ENCODE results near the gene NPC2.
"Not testable (repeated sequence)": the region's sequence is repeated elsewhere in the genome, so short reads cannot be mapped to it uniquely, and the experiment has no call there.

The NPC2 gene

DNA sequence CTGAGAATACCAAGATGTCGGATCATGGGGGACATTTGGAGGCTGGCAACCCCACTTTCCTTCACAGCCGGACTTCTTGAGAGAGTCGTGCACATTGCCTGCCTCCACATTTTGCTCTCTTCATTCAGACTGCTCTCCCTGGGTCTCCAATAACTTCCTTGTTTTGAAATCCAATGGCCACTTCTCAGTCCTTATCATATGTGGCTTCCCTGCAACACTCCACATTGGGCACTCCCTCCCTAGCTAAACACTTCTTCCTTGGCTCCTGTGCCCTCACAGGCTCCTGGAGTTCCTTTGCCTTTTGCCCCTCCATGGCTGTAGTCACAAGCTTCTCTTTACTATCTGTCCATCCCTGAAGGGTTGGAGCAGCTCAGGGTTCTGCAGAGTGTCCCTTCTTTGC lies 30.1 kb downstream of the NPC2 start:
- H3K4me3 ChIP-seq (ENCODE audit: low read length), result no peak overlapping the region
- no peak overlapping the region for H3K9ac ChIP-seq (ENCODE audit: low read length)
- H3K4me1 ChIP-seq (ENCODE audit: control insufficient read depth, insufficient read depth, low read length), result peaks cover 5% of the 10 kb centered on the region
- no peak for DNase-seq (ENCODE audit: low read depth)
- H3K27me3 ChIP-seq (replicated peaks; ENCODE audit: control insufficient read depth, insufficient read depth, low read length), result peaks cover 15% of the 10 kb centered on the region
- no peaks in the 10 kb centered on the region for H3K9me3 ChIP-seq (ENCODE audit: control insufficient read depth, low read length)
- H3K36me3 ChIP-seq (ENCODE audit: control insufficient read depth, insufficient read depth, low read length, severe bottlenecking), result no peaks in the 10 kb centered on the region

DNA sequence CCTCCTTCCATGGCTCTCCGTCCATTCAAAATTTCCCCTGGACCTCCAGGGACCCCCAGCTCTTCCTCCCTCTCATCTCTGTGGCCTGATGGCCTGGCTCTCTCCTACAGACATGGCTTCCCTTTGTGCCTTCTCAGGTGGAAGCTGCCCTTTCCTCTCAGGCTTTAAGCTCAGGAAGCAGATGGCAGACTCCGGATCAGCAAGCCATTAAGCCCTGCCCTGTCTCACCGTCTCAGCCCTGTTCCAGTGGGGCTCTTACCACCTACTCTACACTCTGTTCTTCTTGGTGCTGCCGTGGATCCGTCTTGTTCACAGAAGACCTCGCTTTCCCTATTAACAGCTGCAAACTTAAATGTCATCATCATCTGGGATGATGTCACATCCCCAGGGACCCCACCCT lies 33.1 kb downstream of the NPC2 start:
- Histone ChIP-seq H3K36me3 (ENCODE audit: control insufficient read depth, insufficient read depth, low read length, severe bottlenecking) (no peaks in the 10 kb centered on the region), H3K27me3 (replicated peaks; ENCODE audit: control insufficient read depth, insufficient read depth, low read length) (peaks cover 25% of the 10 kb centered on the region), H3K9me3 (ENCODE audit: control insufficient read depth, low read length) (no peaks in the 10 kb centered on the region), H3K4me1 (ENCODE audit: control insufficient read depth, insufficient read depth, low read length) (peaks cover 5% of the 10 kb centered on the region), H3K4me3 (ENCODE audit: low read length) (no peak overlapping the region), H3K9ac (ENCODE audit: low read length) (no peak overlapping the region)
- no peak for DNase-seq (ENCODE audit: low read depth)

DNA sequence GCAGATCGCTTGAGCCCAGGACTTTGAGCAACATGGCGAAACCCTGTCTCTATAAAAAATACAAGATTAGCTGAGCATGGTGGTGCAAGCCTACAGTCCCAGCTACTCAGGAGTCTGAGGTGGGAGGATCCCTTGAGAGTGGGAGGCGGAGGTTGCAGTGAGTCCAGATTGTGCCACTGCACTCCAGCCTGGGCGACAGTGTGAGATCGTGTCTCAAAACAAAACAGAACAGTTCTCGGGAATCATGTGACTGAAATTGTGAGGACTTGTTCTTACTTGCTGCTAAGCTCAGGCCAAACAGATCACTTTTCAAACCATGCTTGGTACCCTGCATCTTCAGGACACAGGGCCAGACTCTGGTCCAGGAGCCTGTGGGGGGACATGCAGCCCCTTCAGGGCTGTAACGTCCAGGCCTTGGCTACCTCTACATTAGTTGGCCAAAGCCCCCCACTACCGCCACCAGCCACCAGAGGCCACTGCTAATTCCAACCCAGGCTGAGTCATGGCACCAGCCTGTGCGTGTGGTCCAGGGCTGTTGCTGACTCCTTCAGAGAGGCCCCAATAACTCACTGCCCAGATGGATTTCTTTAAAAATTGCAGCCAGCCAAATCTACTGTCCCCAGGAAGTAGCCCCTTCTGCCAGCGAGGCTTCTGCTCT lies 33.7 kb downstream of the NPC2 start:
- Histone ChIP-seq H3K9ac (ENCODE audit: low read length) (no peak overlapping the region), H3K4me1 (ENCODE audit: control insufficient read depth, insufficient read depth, low read length) (peaks cover 5% of the 10 kb centered on the region), H3K27me3 (replicated peaks; ENCODE audit: control insufficient read depth, insufficient read depth, low read length) (peaks cover 25% of the 10 kb centered on the region), H3K4me3 (ENCODE audit: low read length) (no peak overlapping the region), H3K9me3 (ENCODE audit: control insufficient read depth, low read length) (no peaks in the 10 kb centered on the region), H3K36me3 (ENCODE audit: control insufficient read depth, insufficient read depth, low read length, severe bottlenecking) (no peaks in the 10 kb centered on the region)
- DNase-seq (ENCODE audit: low read depth), result peak; percentile 79

DNA sequence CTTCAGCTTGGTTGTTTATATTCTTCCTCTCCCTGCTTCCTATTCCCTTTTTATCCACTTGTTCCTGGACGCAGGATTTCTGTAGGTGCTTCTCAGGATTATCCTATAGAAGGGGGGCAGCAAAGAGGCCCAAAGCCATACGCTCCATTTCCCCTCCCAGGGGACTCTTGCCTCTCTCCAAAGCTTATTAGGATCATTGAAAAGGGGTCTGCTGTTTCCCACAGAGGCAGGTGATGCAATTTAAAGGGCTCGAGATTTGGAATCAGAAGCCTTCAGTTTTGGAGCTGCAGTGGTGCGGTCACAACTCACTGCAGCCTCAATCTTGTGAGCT lies 35.6 kb downstream of the NPC2 start:
- Histone ChIP-seq H3K4me1 (ENCODE audit: control insufficient read depth, insufficient read depth, low read length) (peaks cover 9% of the 10 kb centered on the region), H3K9ac (ENCODE audit: low read length) (no peak overlapping the region), H3K4me3 (ENCODE audit: low read length) (no peak overlapping the region), H3K36me3 (ENCODE audit: control insufficient read depth, insufficient read depth, low read length, severe bottlenecking) (no peaks in the 10 kb centered on the region), H3K9me3 (ENCODE audit: control insufficient read depth, low read length) (no peaks in the 10 kb centered on the region), H3K27me3 (replicated peaks; ENCODE audit: control insufficient read depth, insufficient read depth, low read length) (peaks cover 11% of the 10 kb centered on the region)
- no peak for DNase-seq (ENCODE audit: low read depth)

DNA sequence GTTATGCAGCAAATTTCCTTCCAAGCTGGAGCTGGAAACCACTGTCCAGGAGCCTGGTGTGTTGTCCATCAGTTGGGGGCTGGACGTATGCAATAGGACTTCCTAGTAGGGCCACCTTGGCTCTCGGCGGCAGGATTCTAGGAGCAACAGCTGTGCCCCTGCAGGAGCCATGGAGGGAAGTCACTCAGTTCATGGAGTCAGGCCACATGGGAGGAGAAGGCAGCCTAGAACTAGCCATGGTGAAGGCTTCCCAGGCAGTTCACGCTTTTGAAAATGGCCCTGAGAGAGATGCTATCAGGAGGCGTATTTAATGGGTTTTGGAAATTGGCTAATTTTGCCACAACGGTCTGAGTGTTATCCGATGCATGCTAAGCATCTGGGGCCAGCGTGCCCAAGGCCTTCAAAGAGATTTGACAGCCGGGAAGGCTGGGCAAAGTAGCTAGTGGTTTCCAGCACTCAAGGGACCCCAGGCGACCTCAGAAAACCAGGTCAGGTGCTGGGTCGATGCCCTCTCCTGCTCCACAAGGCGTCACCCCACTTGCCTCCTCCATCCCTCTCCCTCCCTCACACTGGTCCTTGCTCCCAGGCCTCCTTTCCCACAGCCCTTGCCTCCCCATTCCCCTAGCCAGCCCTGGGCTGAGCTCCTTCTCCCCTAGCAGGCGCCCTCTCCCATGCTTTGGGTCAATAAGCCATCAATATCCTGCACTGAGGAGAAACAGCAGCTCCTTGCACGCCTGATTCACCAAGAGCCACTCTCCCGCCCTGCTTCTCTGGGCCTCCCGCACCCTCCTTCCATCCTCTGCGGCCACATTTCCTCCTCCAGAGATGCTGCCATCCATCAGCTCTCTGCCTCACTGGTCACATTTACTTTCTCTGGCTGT lies 36.2 kb downstream of the NPC2 start:
- Histone ChIP-seq H3K27me3 (replicated peaks; ENCODE audit: control insufficient read depth, insufficient read depth, low read length) (peaks cover 11% of the 10 kb centered on the region), H3K9me3 (ENCODE audit: control insufficient read depth, low read length) (no peaks in the 10 kb centered on the region), H3K4me3 (ENCODE audit: low read length) (no peak overlapping the region), H3K9ac (ENCODE audit: low read length) (no peak overlapping the region), H3K4me1 (ENCODE audit: control insufficient read depth, insufficient read depth, low read length) (peaks cover 14% of the 10 kb centered on the region), H3K36me3 (ENCODE audit: control insufficient read depth, insufficient read depth, low read length, severe bottlenecking) (no peaks in the 10 kb centered on the region)
- DNase-seq (ENCODE audit: low read depth), result no peak

DNA sequence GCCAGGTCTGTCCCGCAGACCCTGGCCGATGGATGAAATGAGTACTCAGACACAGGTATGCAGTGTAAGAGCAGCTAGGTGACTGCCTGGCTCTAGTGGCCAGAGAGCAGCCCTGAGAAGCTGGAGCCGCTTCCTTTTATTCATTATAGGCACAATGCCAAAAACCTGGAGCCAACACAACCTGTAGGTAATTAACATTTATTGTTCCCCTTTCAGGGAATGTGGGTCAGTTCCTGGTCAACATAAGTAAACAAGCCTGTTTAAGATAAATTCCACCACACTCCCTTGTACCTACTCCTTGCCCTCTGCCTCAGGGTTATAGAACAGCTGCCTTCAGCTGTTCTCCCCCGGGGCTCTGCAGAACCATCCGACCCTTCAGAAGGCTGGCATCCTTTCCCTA lies 38.7 kb downstream of the NPC2 start:
- not testable (repeated sequence) for H3K36me3 ChIP-seq (ENCODE audit: control insufficient read depth, insufficient read depth, low read length, severe bottlenecking); DNase-seq (ENCODE audit: low read depth); H3K9me3 ChIP-seq (ENCODE audit: control insufficient read depth, low read length); H3K9ac ChIP-seq (ENCODE audit: low read length); H3K4me3 ChIP-seq (ENCODE audit: low read length); H3K4me1 ChIP-seq (ENCODE audit: control insufficient read depth, insufficient read depth, low read length)
- peaks cover 11% of the 10 kb centered on the region for H3K27me3 ChIP-seq (replicated peaks; ENCODE audit: control insufficient read depth, insufficient read depth, low read length)

DNA sequence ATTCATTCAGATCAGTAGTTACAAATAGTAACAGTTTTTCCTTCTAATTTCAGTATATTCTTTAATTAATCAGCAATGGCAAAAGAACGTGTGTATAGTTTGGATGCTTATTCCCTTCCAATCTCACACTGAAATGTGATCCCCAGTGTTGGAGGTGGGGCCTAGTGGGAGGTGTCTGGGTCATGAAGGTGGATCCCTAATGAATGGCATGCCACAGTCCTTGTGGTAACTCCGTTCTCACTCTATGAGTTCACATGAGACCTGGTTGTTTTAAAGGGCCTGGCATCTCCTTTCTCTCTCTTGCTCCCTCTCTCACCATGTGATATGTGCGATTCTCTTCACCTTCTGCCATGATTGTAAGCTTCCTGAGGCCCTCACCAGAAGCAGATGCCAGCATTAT lies 48.2 kb downstream of the NPC2 start:
- Histone ChIP-seq H3K4me1 (ENCODE audit: control insufficient read depth, insufficient read depth, low read length) (no peaks in the 10 kb centered on the region), H3K27me3 (replicated peaks; ENCODE audit: control insufficient read depth, insufficient read depth, low read length) (peaks cover 16% of the 10 kb centered on the region)

DNA sequence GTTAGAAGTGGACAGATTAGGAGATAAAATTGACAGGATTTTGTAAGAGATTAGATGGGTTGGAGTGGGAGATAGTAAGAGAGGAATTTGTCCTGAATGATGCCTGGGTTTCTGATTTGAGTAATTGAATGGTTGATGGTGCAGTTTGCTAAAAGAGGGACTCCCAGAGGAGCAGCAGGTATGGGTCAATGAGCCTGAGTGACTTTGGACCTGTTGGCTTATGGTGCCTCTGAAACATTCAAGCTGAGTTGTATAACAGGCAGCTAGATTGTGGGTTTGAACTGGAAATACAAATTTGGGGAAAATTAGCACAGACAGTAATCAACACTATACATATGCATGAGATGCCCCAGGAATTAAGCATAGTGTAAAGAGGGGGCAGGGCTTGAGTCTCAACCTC lies 50.3 kb downstream of the NPC2 start:
- no peak overlapping the region for H3K4me3 ChIP-seq (ENCODE audit: low read length)
- no peak for DNase-seq (ENCODE audit: low read depth)
- no peaks in the 10 kb centered on the region for H3K36me3 ChIP-seq (ENCODE audit: control insufficient read depth, insufficient read depth, low read length, severe bottlenecking)
- H3K9ac ChIP-seq (ENCODE audit: low read length), result no peak overlapping the region
- peaks cover 3% of the 10 kb centered on the region for H3K4me1 ChIP-seq (ENCODE audit: control insufficient read depth, insufficient read depth, low read length)
- H3K9me3 ChIP-seq (ENCODE audit: control insufficient read depth, low read length), result no peaks in the 10 kb centered on the region
- peaks cover 16% of the 10 kb centered on the region for H3K27me3 ChIP-seq (replicated peaks; ENCODE audit: control insufficient read depth, insufficient read depth, low read length)

More for the DNA sequence above, 48.2 kb downstream of the NPC2 start:
- Histone ChIP-seq H3K9ac (ENCODE audit: low read length) (no peak overlapping the region), H3K36me3 (ENCODE audit: control insufficient read depth, insufficient read depth, low read length, severe bottlenecking) (no peaks in the 10 kb centered on the region), H3K4me3 (ENCODE audit: low read length) (no peak overlapping the region), H3K9me3 (ENCODE audit: control insufficient read depth, low read length) (peaks cover 8% of the 10 kb centered on the region)
- no peak for DNase-seq (ENCODE audit: low read depth)

DNA sequence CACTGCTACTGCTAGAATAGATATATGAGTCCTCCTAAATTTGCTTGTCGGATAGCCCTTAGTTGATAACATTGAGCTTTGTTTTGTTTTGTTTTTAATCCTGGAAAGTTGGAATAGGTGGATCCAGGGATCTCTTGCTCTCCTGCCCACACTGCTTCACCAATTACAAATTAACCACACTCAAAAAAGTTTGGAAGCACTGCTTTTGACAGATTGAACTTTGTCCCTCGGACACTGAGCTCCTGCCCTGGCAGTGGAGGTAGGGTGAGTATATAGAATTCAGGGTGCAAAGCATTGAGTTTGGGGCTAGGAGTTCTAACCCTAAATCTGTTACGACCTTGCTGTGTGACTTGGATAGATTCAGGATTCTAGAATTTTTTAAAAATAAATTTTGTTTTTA lies 52.0 kb downstream of the NPC2 start:
- Histone ChIP-seq H3K4me1 (ENCODE audit: control insufficient read depth, insufficient read depth, low read length) (peaks cover 3% of the 10 kb centered on the region), H3K4me3 (ENCODE audit: low read length) (no peak overlapping the region), H3K36me3 (ENCODE audit: control insufficient read depth, insufficient read depth, low read length, severe bottlenecking) (no peaks in the 10 kb centered on the region), H3K9ac (ENCODE audit: low read length) (no peak overlapping the region), H3K9me3 (ENCODE audit: control insufficient read depth, low read length) (no peaks in the 10 kb centered on the region), H3K27me3 (replicated peaks; ENCODE audit: control insufficient read depth, insufficient read depth, low read length) (peaks cover 21% of the 10 kb centered on the region)
- no peak for DNase-seq (ENCODE audit: low read depth)

DNA sequence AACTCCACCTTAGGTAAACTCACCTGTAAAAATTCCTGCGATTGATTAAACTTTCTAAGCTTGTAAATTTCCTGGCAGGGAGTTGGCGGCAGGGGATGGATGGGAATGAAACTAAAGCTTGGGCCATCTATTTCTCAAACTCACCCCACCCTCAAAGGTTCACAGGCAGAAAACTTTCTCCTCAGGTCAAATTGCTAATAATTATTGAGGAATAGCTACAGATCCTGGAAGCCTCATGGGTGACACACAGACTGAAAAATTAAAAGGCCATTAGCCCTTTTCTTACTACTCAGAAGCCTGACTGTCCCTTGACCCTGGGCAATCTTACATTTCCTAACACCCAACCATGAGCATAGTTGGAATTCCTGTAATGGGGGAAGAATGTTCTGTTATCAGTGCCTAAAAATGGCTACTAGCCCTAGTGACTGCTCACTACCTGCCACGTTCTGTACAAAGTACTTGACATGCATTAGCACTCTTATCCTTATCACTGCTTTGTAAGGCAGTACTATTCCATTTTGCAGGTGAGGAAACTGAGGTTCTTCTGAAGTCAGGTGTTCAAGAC lies 54.7 kb downstream of the NPC2 start:
- Histone ChIP-seq H3K36me3 (ENCODE audit: control insufficient read depth, insufficient read depth, low read length, severe bottlenecking) (no peaks in the 10 kb centered on the region), H3K9ac (ENCODE audit: low read length) (no peak overlapping the region), H3K4me3 (ENCODE audit: low read length) (no peak overlapping the region), H3K9me3 (ENCODE audit: control insufficient read depth, low read length) (no peaks in the 10 kb centered on the region), H3K4me1 (ENCODE audit: control insufficient read depth, insufficient read depth, low read length) (peaks cover 3% of the 10 kb centered on the region), H3K27me3 (replicated peaks; ENCODE audit: control insufficient read depth, insufficient read depth, low read length) (peaks cover 34% of the 10 kb centered on the region)
- no peak for DNase-seq (ENCODE audit: low read depth)

DNA sequence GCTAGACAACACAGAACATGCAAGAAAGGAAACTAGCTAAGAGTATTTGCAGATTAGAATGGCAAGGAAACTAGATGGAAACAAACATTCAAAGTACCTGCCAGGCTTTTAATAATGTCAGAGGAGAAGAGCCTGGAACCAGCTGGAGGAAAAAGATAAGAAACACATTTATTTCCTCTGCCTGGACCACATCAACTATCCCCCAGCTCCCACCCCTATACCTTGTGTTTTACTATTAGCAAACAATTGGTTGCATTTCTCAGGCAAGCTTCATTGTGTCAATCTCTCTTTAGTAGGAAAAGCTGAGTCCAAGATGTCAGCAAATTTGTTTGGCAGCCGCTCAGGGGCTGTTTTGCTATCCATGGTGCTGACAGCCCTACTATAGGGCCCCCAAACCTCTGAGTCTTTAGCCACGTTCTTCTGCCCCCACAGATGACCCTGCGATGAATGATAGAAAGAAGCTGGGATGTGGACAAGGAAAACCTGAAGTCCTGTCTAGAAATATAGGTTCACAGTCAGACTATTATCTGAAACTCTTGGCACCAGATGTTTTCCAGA lies 55.5 kb downstream of the NPC2 start:
- no peaks in the 10 kb centered on the region for H3K9me3 ChIP-seq (ENCODE audit: control insufficient read depth, low read length)
- peaks cover 3% of the 10 kb centered on the region for H3K4me1 ChIP-seq (ENCODE audit: control insufficient read depth, insufficient read depth, low read length)
- H3K4me3 ChIP-seq (ENCODE audit: low read length), result no peak overlapping the region
- DNase-seq (ENCODE audit: low read depth), result peak; percentile 8
- H3K9ac ChIP-seq (ENCODE audit: low read length), result no peak overlapping the region
- H3K27me3 ChIP-seq (replicated peaks; ENCODE audit: control insufficient read depth, insufficient read depth, low read length), result peaks cover 29% of the 10 kb centered on the region
- no peaks in the 10 kb centered on the region for H3K36me3 ChIP-seq (ENCODE audit: control insufficient read depth, insufficient read depth, low read length, severe bottlenecking)

Data from adipocyte (in vitro differentiated cells).